Liver (tissue), 9 donors: ENCODE measurements around the gene ARHGEF4. TPM values are rescaled to one million over a fixed set of nuclear protein-coding genes. Genes with fewer than 3 reads are reported as not detected.

ENCODE experiments used
- DNase-seq: peaks from one replicate; pipeline ENCODE4 v3.0.0-alpha.2; 2017; ENCODE audit warnings: low spot score
- H3K27ac ChIP-seq, 2 donors: one replicate each; pipeline ENCODE4 v1.7.0; 2013; ENCODE audit warnings: inconsistent platforms in 2 of 2, low read length in 2 of 2, control low read depth in 1 of 2, low read depth in 1 of 2, mild to moderate bottlenecking in 1 of 2
- H3K27me3 ChIP-seq, 4 donors: one replicate each; pipeline versions ENCODE4 v1.6.1 to v1.7.0; 2013; ENCODE audit warnings: low read length in 3 of 4, inconsistent platforms in 1 of 4, mild to moderate bottlenecking in 1 of 4, moderate library complexity in 1 of 4; ENCODE audit not compliant: control insufficient read depth in 4 of 4, insufficient read depth in 4 of 4
- H3K36me3 ChIP-seq, 4 donors: one replicate each; pipeline versions ENCODE4 v1.6.1 to v1.7.0; 2013; ENCODE audit warnings: low read length in 3 of 4, mild to moderate bottlenecking in 3 of 4, low read depth in 1 of 4, moderate library complexity in 1 of 4; ENCODE audit not compliant: control insufficient read depth in 4 of 4, insufficient read depth in 3 of 4
- H3K4me1 ChIP-seq, 4 donors: one replicate each; pipeline versions ENCODE4 v1.6.1 to v1.7.0; 2013; ENCODE audit warnings: low read length in 3 of 4, mild to moderate bottlenecking in 3 of 4, moderate library complexity in 1 of 4; ENCODE audit not compliant: control insufficient read depth in 4 of 4, insufficient read depth in 4 of 4
- H3K4me3 ChIP-seq, 3 donors: one replicate each; pipeline versions ENCODE4 v1.6.1 to v1.7.0; 2013; ENCODE audit warnings: low read length in 3 of 3, control low read depth in 1 of 3, low read depth in 1 of 3, mild to moderate bottlenecking in 1 of 3
- H3K9ac ChIP-seq, 2 donors: one replicate each; pipeline ENCODE4 v1.7.0; 2013; ENCODE audit warnings: low read length in 2 of 2, mild to moderate bottlenecking in 2 of 2, moderate library complexity in 2 of 2, control low read depth in 1 of 2, low read depth in 1 of 2
- H3K9me3 ChIP-seq, 4 donors: one replicate each; pipeline versions ENCODE4 v1.6.1 to v1.7.0; 2013; ENCODE audit warnings: low read length in 3 of 4; ENCODE audit not compliant: control insufficient read depth in 4 of 4
- ATF3 ChIP-seq: IDR thresholded peaks from 2 replicates; pipeline ENCODE4 v1.6.1; 2016; ENCODE audit warnings: antibody characterized with exemption
- EGR1 ChIP-seq, 2 donors: IDR thresholded peaks; 2 replicates each; pipeline ENCODE4 v1.6.1; 2016 to 2018; ENCODE audit warnings: antibody characterized with exemption in 2 of 2, low read depth in 2 of 2
- FOXA1 ChIP-seq: IDR thresholded peaks from 2 replicates; pipeline ENCODE4 v1.6.1; 2016; ENCODE audit warnings: antibody characterized with exemption
- FOXA2 ChIP-seq: IDR thresholded peaks from 2 replicates; pipeline ENCODE4 v1.6.1; 2016; ENCODE audit warnings: antibody characterized with exemption
- GABPA ChIP-seq, 2 donors: IDR thresholded peaks in 1 of 2; conservative IDR thresholded peaks in 1 of 2; 2 replicates each; pipeline ENCODE4 v1.6.1; 2016; ENCODE audit warnings: antibody characterized with exemption in 2 of 2, mild to moderate bottlenecking in 1 of 2, moderate library complexity in 1 of 2
- HNF4A ChIP-seq, 2 donors: conservative IDR thresholded peaks; 2 replicates each; pipeline ENCODE4 v1.6.1; 2016; ENCODE audit warnings: antibody characterized with exemption in 2 of 2, mild to moderate bottlenecking in 2 of 2
- HNF4G ChIP-seq: IDR thresholded peaks from 2 replicates; pipeline ENCODE4 v1.6.1; 2016; ENCODE audit warnings: antibody characterized with exemption
- JUND ChIP-seq, 2 donors: IDR thresholded peaks; 2 replicates each; pipeline ENCODE4 v1.6.1; 2016; ENCODE audit warnings: antibody characterized with exemption in 2 of 2
- ZBTB33 ChIP-seq: IDR thresholded peaks from 2 replicates; pipeline ENCODE4 v1.6.1; 2016; ENCODE audit warnings: antibody characterized with exemption
- WGBS: extraction: QIAGEN DNeasy Blood & Tissue Kit; methylation state at CpG from one replicate; pipeline ENCODE4 v1.1.7; 2013; 5-methylcytosine and 5-hydroxymethylcytosine counted together
- polyA plus RNA-seq, 2 donors: library from polyadenylated mRNA; stranded (reverse) in 1 of 2; unstranded in 1 of 2; fragments of 200-250 nt in 1 of 2; fragments of >200 nt in 1 of 2; fragmentation: Nextera tagmentation in 1 of 2; extraction: Ambion mirVana in 1 of 2; gene quantifications; one replicate each; pipeline versions ENCODE4 v1.2.1 to v1.2.3, GENCODE V29; 2013 to 2015
- total RNA-seq, 2 donors: library from RNA; depleted of rRNA; stranded (reverse); fragments of >200 nt; gene quantifications; one replicate each; pipeline ENCODE4 v1.2.3, GENCODE V29; 2014
- TF ChIP-seq, protein P1 (sequence below): IDR thresholded peaks from 2 replicates; pipeline ENCODE4 v1.6.1; 2016; ENCODE audit warnings: antibody characterized with exemption
- TF ChIP-seq, protein P2 (sequence below): IDR thresholded peaks from 2 replicates; pipeline ENCODE4 v1.6.1; 2016; ENCODE audit warnings: antibody characterized with exemption, mild to moderate bottlenecking
- donor health status: healthy.
- donor health status: healthy.
- donor health status: healthy.
- donor health status: healthy.
- donor health status: healthy.

The ARHGEF4 gene
- total and polyA plus RNA-seq, 4 donors, result 0.08 TPM; not detected in 2

DNA sequence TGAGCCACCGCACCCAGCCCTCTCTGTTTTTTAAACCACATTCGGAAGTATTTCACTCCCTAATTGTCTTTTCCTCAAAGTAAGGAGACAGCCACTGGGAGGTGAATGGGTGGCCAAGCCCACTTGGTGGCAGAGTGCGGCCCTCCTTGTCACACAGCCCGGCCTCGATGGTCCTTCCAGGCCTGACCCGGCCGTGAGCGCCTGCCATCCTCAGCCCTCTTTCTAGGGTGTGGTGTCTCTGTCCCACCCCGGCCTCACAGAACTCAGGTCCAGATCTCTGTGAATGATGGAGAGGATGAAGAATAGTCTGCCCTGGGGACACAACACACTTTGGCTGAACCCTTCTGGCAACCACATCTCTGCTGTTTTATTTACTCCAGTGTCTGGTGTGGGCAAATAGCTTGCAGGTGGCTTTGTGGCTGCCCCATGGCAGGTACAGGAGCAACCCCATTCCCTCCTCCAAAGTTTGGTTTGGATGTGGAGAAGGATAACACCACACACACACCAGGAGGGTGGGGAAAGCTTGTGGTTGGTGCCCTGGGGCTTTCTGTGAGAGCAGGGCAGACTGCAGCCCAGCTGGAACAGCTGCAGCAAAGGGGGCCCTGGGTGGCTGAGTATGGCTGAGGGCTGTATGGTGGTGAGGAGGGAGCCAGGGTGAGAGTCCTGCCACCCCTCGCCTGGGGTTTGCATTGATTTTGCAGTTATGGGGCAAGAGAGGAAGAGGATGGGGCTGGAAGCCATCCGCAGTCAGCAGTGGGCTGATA is 167.9 kb downstream of the ARHGEF4 start:
- no peaks in the 10 kb centered on the region for H3K36me3 ChIP-seq
- no peak for TF ChIP-seq FOXA1
- TF ChIP-seq ZBTB33, result no peak
- no peak for TF ChIP-seq HNF4G
- TF ChIP-seq ATF3, result no peak
- no peak for TF ChIP-seq GABPA (IDR thresholded peaks at IDR 0.05 in 1 of 2, conservative IDR thresholded peaks at IDR 0.05 in 1 of 2)
- no peak for TF ChIP-seq FOXA2
- TF ChIP-seq EGR1 (IDR thresholded peaks at IDR 0.05; ENCODE audit: low read depth in 2 of 2), result no peak
- no peak for TF ChIP-seq JUND (IDR thresholded peaks at IDR 0.05)
- no peak for TF ChIP-seq HNF4A (conservative IDR thresholded peaks at IDR 0.05)
- TF ChIP-seq, protein P1, sequence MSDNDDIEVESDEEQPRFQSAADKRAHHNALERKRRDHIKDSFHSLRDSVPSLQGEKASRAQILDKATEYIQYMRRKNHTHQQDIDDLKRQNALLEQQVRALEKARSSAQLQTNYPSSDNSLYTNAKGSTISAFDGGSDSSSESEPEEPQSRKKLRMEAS, result no peak
- TF ChIP-seq, protein P2, sequence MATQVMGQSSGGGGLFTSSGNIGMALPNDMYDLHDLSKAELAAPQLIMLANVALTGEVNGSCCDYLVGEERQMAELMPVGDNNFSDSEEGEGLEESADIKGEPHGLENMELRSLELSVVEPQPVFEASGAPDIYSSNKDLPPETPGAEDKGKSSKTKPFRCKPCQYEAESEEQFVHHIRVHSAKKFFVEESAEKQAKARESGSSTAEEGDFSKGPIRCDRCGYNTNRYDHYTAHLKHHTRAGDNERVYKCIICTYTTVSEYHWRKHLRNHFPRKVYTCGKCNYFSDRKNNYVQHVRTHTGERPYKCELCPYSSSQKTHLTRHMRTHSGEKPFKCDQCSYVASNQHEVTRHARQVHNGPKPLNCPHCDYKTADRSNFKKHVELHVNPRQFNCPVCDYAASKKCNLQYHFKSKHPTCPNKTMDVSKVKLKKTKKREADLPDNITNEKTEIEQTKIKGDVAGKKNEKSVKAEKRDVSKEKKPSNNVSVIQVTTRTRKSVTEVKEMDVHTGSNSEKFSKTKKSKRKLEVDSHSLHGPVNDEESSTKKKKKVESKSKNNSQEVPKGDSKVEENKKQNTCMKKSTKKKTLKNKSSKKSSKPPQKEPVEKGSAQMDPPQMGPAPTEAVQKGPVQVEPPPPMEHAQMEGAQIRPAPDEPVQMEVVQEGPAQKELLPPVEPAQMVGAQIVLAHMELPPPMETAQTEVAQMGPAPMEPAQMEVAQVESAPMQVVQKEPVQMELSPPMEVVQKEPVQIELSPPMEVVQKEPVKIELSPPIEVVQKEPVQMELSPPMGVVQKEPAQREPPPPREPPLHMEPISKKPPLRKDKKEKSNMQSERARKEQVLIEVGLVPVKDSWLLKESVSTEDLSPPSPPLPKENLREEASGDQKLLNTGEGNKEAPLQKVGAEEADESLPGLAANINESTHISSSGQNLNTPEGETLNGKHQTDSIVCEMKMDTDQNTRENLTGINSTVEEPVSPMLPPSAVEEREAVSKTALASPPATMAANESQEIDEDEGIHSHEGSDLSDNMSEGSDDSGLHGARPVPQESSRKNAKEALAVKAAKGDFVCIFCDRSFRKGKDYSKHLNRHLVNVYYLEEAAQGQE, result no peak
- no peak for DNase-seq
- H3K4me1 ChIP-seq, result no peaks in the 10 kb centered on the region
- no peak overlapping the region for H3K4me3 ChIP-seq
- no peak overlapping the region for H3K9ac ChIP-seq
- peaks cover 0 to 5% (median 0%) of the 10 kb centered on the region in 4 donors for H3K27me3 ChIP-seq
- no peaks in the 10 kb centered on the region for H3K9me3 ChIP-seq
- 91% methylated on average over 11 of the region's 11 CpGs for WGBS
- no peak overlapping the region for H3K27ac ChIP-seq

GRCh38 chr2:131005216-131005935 is 168.7 kb downstream of the ARHGEF4 start:
- Histone ChIP-seq H3K27ac (no peak overlapping the region), H3K27me3 (peaks cover 0 to 9% (median 0%) of the 10 kb centered on the region in 4 donors), H3K4me3 (no peak overlapping the region), H3K9me3 (no peaks in the 10 kb centered on the region), H3K36me3 (no peaks in the 10 kb centered on the region), H3K4me1 (no peaks in the 10 kb centered on the region), H3K9ac (no peak overlapping the region)
- TF ChIP-seq, protein P1, result no peak
- WGBS, result 79% methylated on average over 16 of the region's 16 CpGs
- DNase-seq, result no peak
